ENCODE results near the gene USP40. TPM values are rescaled to one million over a fixed set of nuclear protein-coding genes. Genes with fewer than 3 reads are reported as not detected.

The USP40 gene
- total and polyA plus RNA-seq, 9 donors = 18.0 to 44.6 (median 36.1) TPM

DNA sequence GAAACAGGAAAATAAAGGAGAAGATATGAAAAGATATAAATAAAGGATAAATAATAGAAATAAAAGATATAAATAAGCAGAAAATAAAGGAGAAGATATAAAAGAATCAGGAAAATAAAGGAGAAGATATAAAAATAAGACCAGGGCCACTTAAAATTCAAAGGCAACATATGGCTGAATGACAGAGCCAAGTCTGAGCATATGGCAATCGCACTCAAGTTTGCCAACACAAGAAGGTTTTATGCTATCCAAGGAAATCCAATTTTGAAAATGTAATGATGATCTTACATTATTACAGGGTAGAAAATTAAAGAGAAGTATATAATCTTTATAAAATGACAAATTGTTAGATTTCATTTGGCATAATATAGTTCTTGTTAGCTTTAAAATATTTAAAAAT, 33.6 kb downstream of the USP40 start:
- H3K36me3 ChIP-seq = no peaks in the 10 kb centered on the region
- intact Hi-C loops (cut with DNase I) = no loop called here
- no peak overlapping the region for H3K4me3 ChIP-seq
- no peaks in the 10 kb centered on the region for H3K4me1 ChIP-seq (ENCODE audit: insufficient read depth)
- no peak overlapping the region for H3K27ac ChIP-seq
- no peaks in the 10 kb centered on the region for H3K9me3 ChIP-seq
- 85 to 95% (median 89%) methylated on average over 1 of the region's 1 CpG for WGBS, 3 donors
- DNase-seq = no peak
- no peak for TF ChIP-seq POLR2A (IDR thresholded peaks at IDR 0.05)
- no peak for TF ChIP-seq CTCF (IDR thresholded peaks at IDR 0.05)
- no peak for TF ChIP-seq EP300 (IDR thresholded peaks at IDR 0.05)
- no peaks in the 10 kb centered on the region for H3K27me3 ChIP-seq

DNA sequence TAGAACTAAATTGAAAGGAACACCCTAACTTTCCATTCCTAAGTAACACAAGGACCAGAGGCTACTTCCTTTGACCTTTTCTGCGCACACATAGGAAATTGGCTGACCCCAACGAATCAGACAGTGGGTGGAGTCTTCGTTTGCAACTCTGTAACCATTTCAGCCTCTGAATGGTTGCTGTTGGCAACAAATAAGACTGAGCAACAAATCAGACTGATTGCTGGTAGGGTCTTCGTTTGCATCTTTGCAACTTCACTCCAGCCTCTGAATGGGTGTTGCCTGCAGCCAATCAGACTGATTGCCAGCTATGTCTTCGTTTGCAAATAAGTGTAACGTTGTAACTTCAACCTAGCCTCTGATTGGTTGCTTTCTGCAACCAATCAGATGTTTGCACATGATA, 34.6 kb downstream of the USP40 start:
- Histone ChIP-seq H3K4me3 (no peak overlapping the region), H3K36me3 (no peaks in the 10 kb centered on the region), H3K27me3 (no peaks in the 10 kb centered on the region), H3K4me1 (ENCODE audit: insufficient read depth) (no peaks in the 10 kb centered on the region), H3K9me3 (no peaks in the 10 kb centered on the region), H3K27ac (no peak overlapping the region)
- WGBS, 3 donors = 77 to 84% (median 82%) methylated on average over 6 of the region's 6 CpGs
- no peak for DNase-seq
- no peak for TF ChIP-seq CTCF (IDR thresholded peaks at IDR 0.05)
- TF ChIP-seq EP300 (IDR thresholded peaks at IDR 0.05) = no peak
- no peak for TF ChIP-seq POLR2A (IDR thresholded peaks at IDR 0.05)
- intact Hi-C loops (cut with DNase I) = no loop called here

DNA sequence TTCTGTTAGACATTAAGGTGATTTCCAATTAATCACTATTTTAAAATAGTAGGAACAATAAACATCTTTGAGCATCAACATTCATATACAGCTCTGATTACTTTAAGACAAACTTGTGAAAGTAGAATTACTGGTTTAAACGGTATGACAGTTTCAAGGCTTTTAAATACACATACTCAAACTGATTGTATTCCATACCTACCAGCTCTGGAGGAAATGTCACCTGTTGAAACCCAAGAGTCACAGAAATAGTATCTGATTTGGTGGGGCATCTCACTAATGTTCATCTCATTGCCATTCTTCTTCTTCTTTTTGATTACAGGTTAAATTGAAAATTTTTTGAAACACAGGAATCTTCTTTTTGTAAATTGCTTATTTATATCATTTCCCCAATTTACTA, 36.2 kb downstream of the USP40 start:
- H3K9me3 ChIP-seq = no peaks in the 10 kb centered on the region
- no peak for DNase-seq
- no peaks in the 10 kb centered on the region for H3K36me3 ChIP-seq
- 80 to 85% (median 84%) methylated on average over 1 of the region's 1 CpG for WGBS, 3 donors
- H3K4me3 ChIP-seq = no peak overlapping the region
- no peak for TF ChIP-seq EP300 (IDR thresholded peaks at IDR 0.05)
- TF ChIP-seq POLR2A (IDR thresholded peaks at IDR 0.05) = no peak
- TF ChIP-seq CTCF (IDR thresholded peaks at IDR 0.05) = no peak
- no peak overlapping the region for H3K27ac ChIP-seq
- no peaks in the 10 kb centered on the region for H3K4me1 ChIP-seq (ENCODE audit: insufficient read depth)
- intact Hi-C loops (cut with DNase I) = no loop called here
- H3K27me3 ChIP-seq = no peaks in the 10 kb centered on the region

DNA sequence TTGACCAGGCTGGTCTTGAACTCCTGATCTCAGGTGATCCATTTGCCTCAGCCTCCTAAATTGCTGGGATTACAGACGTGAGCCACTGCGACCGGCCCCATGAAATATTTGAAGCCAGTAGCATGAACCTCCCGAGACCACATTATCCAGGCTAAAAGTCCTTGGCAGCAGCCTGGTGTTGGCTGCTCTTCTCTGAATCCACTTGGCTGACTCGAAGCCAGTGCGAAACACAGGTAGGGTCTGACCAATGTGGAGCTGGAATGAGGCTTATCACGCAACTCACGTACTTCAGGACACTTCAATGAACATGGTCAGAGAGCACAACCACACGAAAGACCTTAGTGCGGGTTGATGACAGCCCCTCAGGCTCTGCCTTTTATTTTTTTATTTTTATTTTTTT, 38.4 kb downstream of the USP40 start:
- H3K27me3 ChIP-seq = no peaks in the 10 kb centered on the region
- WGBS, 3 donors = 92 to 98% (median 96%) methylated on average over 10 of the region's 10 CpGs
- DNase-seq = no peak
- H3K27ac ChIP-seq = no peak overlapping the region
- H3K4me3 ChIP-seq = no peak overlapping the region
- no peak for TF ChIP-seq POLR2A (IDR thresholded peaks at IDR 0.05)
- TF ChIP-seq CTCF (IDR thresholded peaks at IDR 0.05) = no peak
- TF ChIP-seq EP300 (IDR thresholded peaks at IDR 0.05) = no peak
- no peaks in the 10 kb centered on the region for H3K9me3 ChIP-seq
- H3K36me3 ChIP-seq = no peaks in the 10 kb centered on the region
- intact Hi-C loops (cut with DNase I) = no loop called here
- no peaks in the 10 kb centered on the region for H3K4me1 ChIP-seq (ENCODE audit: insufficient read depth)

DNA sequence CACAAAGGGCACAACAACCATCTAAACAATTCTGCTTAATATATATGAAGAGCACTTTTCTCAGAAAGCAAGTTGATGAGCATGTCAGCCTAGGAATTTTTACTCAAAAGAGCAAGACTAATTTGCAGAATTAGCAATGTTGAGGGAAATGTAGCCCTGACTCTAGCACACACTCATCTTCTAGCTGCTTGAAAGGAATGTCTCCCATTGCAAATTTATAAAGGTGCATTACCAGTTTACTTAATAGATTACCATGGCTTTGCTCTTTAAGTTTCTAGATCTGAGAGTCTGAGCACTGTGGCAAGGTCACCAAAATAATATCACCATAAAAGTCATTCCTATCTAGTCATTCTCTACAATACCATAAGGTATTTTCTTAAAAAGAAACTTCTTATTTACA, 40.8 kb downstream of the USP40 start:
- Histone ChIP-seq H3K36me3 (no peaks in the 10 kb centered on the region), H3K27me3 (no peaks in the 10 kb centered on the region), H3K4me1 (ENCODE audit: insufficient read depth) (no peaks in the 10 kb centered on the region), H3K4me3 (no peak overlapping the region), H3K27ac (no peak overlapping the region), H3K9me3 (no peaks in the 10 kb centered on the region)
- TF ChIP-seq CTCF (IDR thresholded peaks at IDR 0.05) (no peak), POLR2A (IDR thresholded peaks at IDR 0.05) (no peak), EP300 (IDR thresholded peaks at IDR 0.05) (no peak)
- no peak for DNase-seq
- intact Hi-C loops (cut with DNase I) = no loop called here

All from ovary (tissue), 9 donors.